K562 (cell line): Measurements from ENCODE around the gene C1QTNF12. TPM values are rescaled to one million over a fixed set of nuclear protein-coding genes. Genes with fewer than 3 reads are reported as not detected.

Experiments
- ATAC-seq: fragments of 200-7000 bp; cut with Tn5 transposase; 3 replicates; pipeline ENCODE4 v1.9.1; 2020; ENCODE audit warnings: moderate library complexity
- BruUV-seq: library from RNA; stranded (reverse); fragments of 400-500 nt; replicated peaks from 2 replicates; lab custom pipeline; 2021; lab: Mats Ljungman, UMichigan
- CTCF ChIA-PET: fragments of 300-600 bp; formaldehyde crosslinking; extraction: SDS; loops from one replicate; lab custom pipeline; 2021; ENCODE audit warnings: low intra/inter-chr PET ratio; lab: Yijun Ruan, JAX
- POLR2A ChIA-PET: fragments of 300-600, 350-650 bp; sonication (Branson Sonifier 250); formaldehyde crosslinking; extraction: SDS; loops from one replicate; lab custom pipeline; 2021; ENCODE audit warnings: antibody characterized with exemption, inconsistent platforms; lab: Yijun Ruan, JAX
- DNase-seq, 4 experiments: peaks; one replicate each; pipeline versions ENCODE4 v3.0.0 to v3.0.0-alpha.2; 2011 to 2018; ENCODE audit warnings: low spot score in 3 of 4, mixed read lengths in 3 of 4; ENCODE audit errors: extremely low read depth in 1 of 4
- FAIRE-seq: peaks from 2 replicates; lab custom pipeline; 2011; peaks lifted over from hg19 to GRCh38; lab: Jason Lieb, UNC
- H2AFZ ChIP-seq: 2 replicates; pipeline ENCODE4 v1.6.0; 2011; ENCODE audit warnings: low read depth, low read length, control low read depth, inconsistent platforms
- H3K27ac ChIP-seq: fragments of 200-600 bp; 3 replicates; pipeline ENCODE4 v1.8.0; 2011; ENCODE audit warnings: low read depth, mild to moderate bottlenecking, control low read depth, inconsistent platforms, low read length, moderate library complexity, mixed read lengths; ENCODE audit errors: extremely low read depth
- H3K27me3 ChIP-seq, 2 experiments: fragments of 300-600 bp in 1 of 2; 2 replicates in 1 of 2; 3 replicates in 1 of 2; pipeline versions ENCODE4 v1.6.0 to v1.8.0; 2011; ENCODE audit warnings: inconsistent platforms in 2 of 2, low read length in 2 of 2, mild to moderate bottlenecking in 1 of 2, mixed read lengths in 1 of 2, moderate library complexity in 1 of 2; ENCODE audit not compliant: control insufficient read depth in 2 of 2, insufficient read depth in 2 of 2
- H3K36me3 ChIP-seq: fragments of 300-600 bp; 3 replicates; pipeline ENCODE4 v1.8.0; 2011; ENCODE audit warnings: mild to moderate bottlenecking, low read length, inconsistent platforms; ENCODE audit not compliant: control insufficient read depth, insufficient read depth
- H3K4me1 ChIP-seq, 2 experiments: fragments of 200-600 bp in 1 of 2; replicated peaks in 1 of 2; 2 replicates in 1 of 2; 3 replicates in 1 of 2; pipeline versions ENCODE4 v1.5.1 to v1.8.0; 2011; ENCODE audit warnings: inconsistent platforms in 2 of 2, low read length in 2 of 2, mild to moderate bottlenecking in 1 of 2, mixed read lengths in 1 of 2, moderate library complexity in 1 of 2; ENCODE audit not compliant: control insufficient read depth in 2 of 2, insufficient read depth in 2 of 2
- H3K4me2 ChIP-seq: 2 replicates; pipeline ENCODE4 v1.6.1; 2011; ENCODE audit warnings: low read length, control low read depth, inconsistent platforms, mixed read lengths; ENCODE audit not compliant: insufficient read depth
- H3K4me3 ChIP-seq: fragments of 200-600 bp; sonication (generic), shearing (Covaris generic); 2 replicates; pipeline ENCODE4 v1.5.1; 2016; ENCODE audit warnings: control low read depth, inconsistent platforms
- H3K79me2 ChIP-seq: fragments of 200-600 bp; 3 replicates; pipeline ENCODE4 v1.8.0; 2011; ENCODE audit warnings: low read length, inconsistent platforms; ENCODE audit not compliant: control insufficient read depth, insufficient read depth
- H3K9ac ChIP-seq, 2 experiments: 2 replicates each; pipeline versions ENCODE4 v1.6.0 to v1.6.1; 2011; ENCODE audit warnings: low read depth in 2 of 2, low read length in 2 of 2, control low read depth in 1 of 2, inconsistent platforms in 1 of 2, mild to moderate bottlenecking in 1 of 2, mixed read lengths in 1 of 2; ENCODE audit not compliant: insufficient read depth in 1 of 2
- H3K9me1 ChIP-seq: one replicate; pipeline ENCODE4 v1.6.0; 2011; ENCODE audit warnings: inconsistent platforms, mild to moderate bottlenecking, low read length, moderate library complexity; ENCODE audit not compliant: control insufficient read depth, insufficient read depth
- H3K9me3 ChIP-seq: replicated peaks from 2 replicates; pipeline ENCODE4 v1.5.1; 2011; ENCODE audit warnings: low read depth, low read length, inconsistent platforms; ENCODE audit not compliant: control insufficient read depth, insufficient read depth
- H4K20me1 ChIP-seq: replicated peaks from 2 replicates; pipeline ENCODE4 v1.6.1; 2011; ENCODE audit warnings: low read length, inconsistent platforms, mixed read lengths; ENCODE audit not compliant: control insufficient read depth, insufficient read depth
- ERF ChIP-seq: fragments of 450-650 bp; formaldehyde crosslinking; IDR thresholded peaks from 2 replicates; pipeline ENCODE4 v1.4.0; 2020; ENCODE audit warnings: mild to moderate bottlenecking, mixed read lengths
- HNRNPL ChIP-seq: fragments of 200-400 bp; formaldehyde crosslinking; IDR thresholded peaks from 2 replicates; pipeline ENCODE4 v1.6.1; 2017; ENCODE audit warnings: low read depth, mild to moderate bottlenecking, low read length
- HNRNPUL1 ChIP-seq: fragments of 200-400 bp; formaldehyde crosslinking; IDR thresholded peaks from 2 replicates; pipeline ENCODE4 v1.6.1; 2017; ENCODE audit warnings: low read length
- MED1 ChIP-seq: sonication (generic); formaldehyde crosslinking; IDR thresholded peaks from 2 replicates; pipeline ENCODE4 v1.8.1; 2023; ENCODE audit warnings: missing genetic modification reagents, borderline replicate concordance
- NFXL1 ChIP-seq: fragments of 450-650 bp; formaldehyde crosslinking; IDR thresholded peaks from 2 replicates; pipeline ENCODE4 v1.4.0; 2021; ENCODE audit warnings: mild to moderate bottlenecking
- POLR2G ChIP-seq: fragments of 200-400 bp; formaldehyde crosslinking; IDR thresholded peaks from 2 replicates; pipeline ENCODE4 v1.6.1; 2017; ENCODE audit warnings: low read depth, mild to moderate bottlenecking, antibody characterized with exemption, low read length, moderate library complexity
- ZNF3 ChIP-seq: fragments of 250-450 bp; sonication (Bioruptor Pico); IDR thresholded peaks from 2 replicates; pipeline ENCODE4 v1.5.0; 2021; ENCODE audit warnings: mild to moderate bottlenecking, moderate library complexity
- WGBS: fragments of 100-300 bp; shearing (Covaris generic); methylation state at CpG from one replicate; pipeline ENCODE4 v1.1.6; 2016; ENCODE audit warnings: low coverage, mixed read lengths; ENCODE audit not compliant: insufficient coverage; ENCODE audit errors: missing lambda C conversion rate; 5-methylcytosine and 5-hydroxymethylcytosine counted together
- in situ Hi-C: fragments of 300-500 bp; cut with MboI; formaldehyde crosslinking; loops from 4 replicates; pipeline ENCODE4 v1.15.0; 2018; ENCODE audit warnings: inconsistent platforms, mixed read lengths
- intact Hi-C: fragments of 100-400 bp; cut with micrococcal nuclease; formaldehyde crosslinking; loops from 2 replicates; pipeline ENCODE4 v1.14.2; 2022
- polyA plus RNA-seq, 8 experiments: library from polyadenylated mRNA; depleted of rRNA in 4 of 8; stranded (reverse) in 5 of 8; unstranded in 3 of 8; fragments of >200 nt; fragmentation: Nextera tagmentation in 2 of 8; fragmentation: Illumina TruSeq in 1 of 8; extraction: Ambion mirVana in 2 of 8; extraction: Trizol in 1 of 8; gene quantifications; 2 replicates each; pipeline versions ENCODE4 v1.2.1 to v1.2.3, GENCODE V29; 2011 to 2014; ENCODE audit warnings: inconsistent platforms in 1 of 8, missing spikeins in 1 of 8
- total RNA-seq, 7 experiments: library from RNA; depleted of rRNA in 6 of 7; stranded (reverse); fragments of >200 nt in 6 of 7; fragmentation: Illumina TruSeq in 2 of 7; extraction: Trizol in 2 of 7; gene quantifications; 2 replicates each; pipeline versions ENCODE4 v1.2.1 to v1.2.3, GENCODE V29; 2011 to 2021; ENCODE audit warnings: low replicate concordance in 1 of 7

The C1QTNF12 gene
- total and polyA plus RNA-seq, 9 of the 15 experiments (the other 6 are each of a cell fraction or from before 2014, with no cell fraction given) = 0.11 to 4.3 (median 0.93) TPM; not detected in 3

GRCh38 chr1:1241588-1242219, 4.8 kb downstream of the C1QTNF12 start:
- ChIA-PET CTCF (no interaction called here), POLR2A (interaction anchor here (0.7 to 1.2 kb wide), 2 partner anchors 10 to 12 kb away, joined by 3 to 4 read pairs; partner anchors contain the start of genes B3GALT6 and SDF4)
- no peak overlapping the region for H3K4me2 ChIP-seq
- H2AFZ ChIP-seq = no peak overlapping the region
- no peak for DNase-seq
- no peaks in the 10 kb centered on the region for H3K9me1 ChIP-seq
- H3K4me3 ChIP-seq = no peak overlapping the region
- no peaks in the 10 kb centered on the region for H3K79me2 ChIP-seq
- in situ Hi-C loops = no loop called here
- no peaks in the 10 kb centered on the region for H4K20me1 ChIP-seq
- H3K27ac ChIP-seq = no peak overlapping the region
- H3K36me3 ChIP-seq = no peaks in the 10 kb centered on the region
- peak overlapping the region in 1 of 2 experiments; percentile 13; a peak in 1 of 4 replicates for H3K9ac ChIP-seq
- H3K4me1 ChIP-seq = peaks cover 0 to 91% of the 10 kb centered on the region in 2 experiments; a peak in 3 of 5 replicates
- FAIRE-seq = no peak
- no peaks in the 10 kb centered on the region for H3K27me3 ChIP-seq
- BruUV-seq = no TSS peak
- TF ChIP-seq HNRNPL (peak; percentile 72), ERF (no peak)
- intact Hi-C loops = no loop called here
- no peak for ATAC-seq
- H3K9me3 ChIP-seq = no peaks in the 10 kb centered on the region
- 66% methylated on average over 18 of the region's 26 CpGs for WGBS

- in situ Hi-C loops (no loop called here), intact Hi-C loops (no loop called here)
- FAIRE-seq (no peak), ATAC-seq (no peak), DNase-seq (peak in 2 of 4 experiments; percentile 44 to 45)
- no peaks in the 10 kb centered on the region for H4K20me1 ChIP-seq
- no peak overlapping the region for H3K27ac ChIP-seq
- H3K4me2 ChIP-seq = no peak overlapping the region
- WGBS = 57% methylated on average over 22 of the region's 23 CpGs
- H3K4me3 ChIP-seq = no peak overlapping the region
- no peak overlapping the region; a peak in 1 of 4 replicates for H3K9ac ChIP-seq
- BruUV-seq = no TSS peak
- no peaks in the 10 kb centered on the region for H3K9me3 ChIP-seq
- POLR2A ChIA-PET = interaction anchor here (1.2 kb wide), 1 partner anchor 12 kb away, joined by 3 read pairs; no protein-coding TSS in a partner anchor
- H3K79me2 ChIP-seq = no peaks in the 10 kb centered on the region
- TF ChIP-seq HNRNPUL1 = no peak
- TF ChIP-seq ZNF3 = no peak
- no peak for TF ChIP-seq NFXL1
- TF ChIP-seq MED1 (CRISPR knock-in tag) = no peak
- peak; percentile 63 for TF ChIP-seq POLR2G
- no peaks in the 10 kb centered on the region for H3K36me3 ChIP-seq
- H3K4me1 ChIP-seq = peaks cover 0 to 91% of the 10 kb centered on the region in 2 experiments; a peak in 3 of 5 replicates
- no peak overlapping the region for H2AFZ ChIP-seq
- H3K9me1 ChIP-seq = no peaks in the 10 kb centered on the region
- H3K27me3 ChIP-seq = no peaks in the 10 kb centered on the region
- CTCF ChIA-PET = no interaction called here
These were observed 5.5 kb downstream of the C1QTNF12 start for GRCh38 chr1:1240822-1241587.
